Tibial nerve (tissue), 4 donors: ENCODE data around the gene ATP23. TPM values are rescaled to one million over a fixed set of nuclear protein-coding genes. Genes with fewer than 3 reads are reported as not detected.

Experiments
- DNase-seq, 2 donors: peaks; one replicate each; pipeline ENCODE4 v3.0.0-alpha.2; 2019; ENCODE audit warnings: low spot score in 2 of 2
- H3K27ac ChIP-seq, 4 donors: fragments of 200-600 bp; sonication (generic) in 3 of 4; one replicate each; pipeline ENCODE4 v1.5.1; 2017 to 2019; ENCODE audit warnings: mild to moderate bottlenecking in 1 of 4
- H3K27me3 ChIP-seq, 2 donors: fragments of 200-600 bp; sonication (generic) in 1 of 2; one replicate each; pipeline versions ENCODE4 v1.5.1 to v1.6.0; 2017 to 2019
- H3K36me3 ChIP-seq, 3 donors: fragments of 200-600 bp; sonication (generic); one replicate each; pipeline ENCODE4 v1.5.1; 2018 to 2019
- H3K4me1 ChIP-seq, 4 donors: fragments of 200-600 bp; sonication (generic) in 3 of 4; one replicate each; pipeline ENCODE4 v1.5.1; 2017 to 2019
- H3K4me3 ChIP-seq, 4 donors: fragments of 200-600 bp; sonication (generic) in 3 of 4; one replicate each; pipeline ENCODE4 v1.5.1; 2017 to 2019; ENCODE audit warnings: mild to moderate bottlenecking in 1 of 4, moderate library complexity in 1 of 4
- H3K9me3 ChIP-seq, 4 donors: fragments of 200-600 bp; sonication (generic) in 3 of 4; one replicate each; pipeline ENCODE4 v1.5.1; 2017 to 2019
- CTCF ChIP-seq, 5 experiments: fragments of 200-600 bp in 3 of 5; fragments of 450-650 bp in 2 of 5; sonication (generic) in 3 of 5; IDR thresholded peaks; one replicate each; pipeline ENCODE4 v1.5.1; 2016 to 2019; ENCODE audit warnings: antibody characterized with exemption in 5 of 5, mild to moderate bottlenecking in 3 of 5, moderate library complexity in 2 of 5
- EP300 ChIP-seq, 2 donors: sonication (generic); formaldehyde crosslinking; IDR thresholded peaks; one replicate each; pipeline ENCODE4 v1.6.1; 2017; ENCODE audit warnings: antibody characterized with exemption in 2 of 2, mild to moderate bottlenecking in 1 of 2
- POLR2A ChIP-seq, 2 donors: fragments of 450-650 bp; IDR thresholded peaks; one replicate each; pipeline ENCODE4 v1.6.1; 2017; ENCODE audit warnings: antibody characterized with exemption in 2 of 2, mild to moderate bottlenecking in 2 of 2, moderate library complexity in 2 of 2
- WGBS, 2 donors: methylation state at CpG; one replicate each; pipeline ENCODE4 v1.1.5; 2018; 5-methylcytosine and 5-hydroxymethylcytosine counted together
- total RNA-seq, 4 donors: library from RNA; depleted of rRNA; stranded (reverse); fragments of >200 nt; gene quantifications; one replicate each; pipeline ENCODE4 v1.1.0, GENCODE V29; 2016

ATP23 gene
- total RNA-seq, 4 donors from 2014 or later, result 2.2 to 20.7 (median 8.0) TPM

- 65 to 67% methylated on average over 2 of the region's 2 CpGs for WGBS, 2 donors
- no peak for DNase-seq
- Histone ChIP-seq H3K4me3 (peak overlapping the region in 3 of 4 donors; percentile 64 to 92 (median 78)), H3K27me3 (no peaks in the 10 kb centered on the region), H3K9me3 (no peaks in the 10 kb centered on the region), H3K27ac (peak overlapping the region; percentile 76 to 95 (median 88)), H3K36me3 (no peaks in the 10 kb centered on the region), H3K4me1 (peaks cover 0 to 20% (median 6%) of the 10 kb centered on the region in 4 donors)
- TF ChIP-seq POLR2A (IDR thresholded peaks at IDR 0.05) (no peak), CTCF (IDR thresholded peaks at IDR 0.05) (no peak), EP300 (IDR thresholded peaks at IDR 0.05) (no peak)
These were observed 1.1 kb upstream of the ATP23 start for GRCh38 chr12:57940052-57940914.

GRCh38 chr12:57940915-57941164 lies 527 bp upstream of the ATP23 start:
- DNase-seq, result no peak
- no peaks in the 10 kb centered on the region for H3K36me3 ChIP-seq
- no peaks in the 10 kb centered on the region for H3K9me3 ChIP-seq
- peak overlapping the region; percentile 76 to 95 (median 88) for H3K27ac ChIP-seq
- TF ChIP-seq EP300 (IDR thresholded peaks at IDR 0.05) (no peak), POLR2A (IDR thresholded peaks at IDR 0.05) (no peak), CTCF (IDR thresholded peaks at IDR 0.05) (no peak)
- no peaks in the 10 kb centered on the region for H3K27me3 ChIP-seq
- H3K4me3 ChIP-seq, result peak overlapping the region; percentile 39 to 92 (median 71)
- peaks cover 0 to 15% (median 3%) of the 10 kb centered on the region in 4 donors for H3K4me1 ChIP-seq
- 7 to 9% methylated on average over 4 of the region's 4 CpGs for WGBS, 2 donors

- peaks cover 0 to 11% (median 0%) of the 10 kb centered on the region in 4 donors for H3K4me1 ChIP-seq
- no peak for TF ChIP-seq POLR2A (IDR thresholded peaks at IDR 0.05)
- DNase-seq, result no peak
- peaks cover 0 to 14% (median 0%) of the 10 kb centered on the region in 3 donors for H3K36me3 ChIP-seq
- H3K9me3 ChIP-seq, result no peaks in the 10 kb centered on the region
- no peak overlapping the region for H3K4me3 ChIP-seq
- 82 to 83% methylated on average over 2 of the region's 2 CpGs for WGBS, 2 donors
- H3K27me3 ChIP-seq, result no peaks in the 10 kb centered on the region
- no peak overlapping the region for H3K27ac ChIP-seq
These were observed 2.2 kb downstream of the ATP23 start for GRCh38 chr12:57943438-57944080.

GRCh38 chr12:57944313-57945023 lies 3.1 kb downstream of the ATP23 start:
- no peak for DNase-seq
- Histone ChIP-seq H3K27ac (no peak overlapping the region), H3K4me3 (no peak overlapping the region), H3K4me1 (peaks cover 0 to 11% (median 0%) of the 10 kb centered on the region in 4 donors), H3K27me3 (no peaks in the 10 kb centered on the region), H3K9me3 (no peaks in the 10 kb centered on the region), H3K36me3 (peaks cover 0 to 21% (median 0%) of the 10 kb centered on the region in 3 donors)
- TF ChIP-seq POLR2A (IDR thresholded peaks at IDR 0.05) (no peak), CTCF (IDR thresholded peaks at IDR 0.05) (no peak), EP300 (IDR thresholded peaks at IDR 0.05) (no peak)
- whole genome bisulfite sequencing, 2 donors, result 88 to 91% methylated on average over 4 of the region's 4 CpGs

- DNase-seq, result no peak
- no peak for TF ChIP-seq EP300 (IDR thresholded peaks at IDR 0.05)
- Histone ChIP-seq H3K4me3 (no peak overlapping the region), H3K4me1 (no peaks in the 10 kb centered on the region), H3K27ac (no peak overlapping the region), H3K9me3 (no peaks in the 10 kb centered on the region), H3K36me3 (peaks cover 0 to 91% (median 4%) of the 10 kb centered on the region in 3 donors), H3K27me3 (no peaks in the 10 kb centered on the region)
- 48 to 72% methylated on average over 2 of the region's 2 CpGs for WGBS, 2 donors
These were observed 11.4 kb downstream of the ATP23 start for GRCh38 chr12:57952766-57953165.
